ENCODE data around the gene CDS1. TPM values are rescaled to one million over a fixed set of nuclear protein-coding genes. Genes with fewer than 3 reads are reported as not detected.
"Not testable (repeated sequence)": the region's sequence is repeated elsewhere in the genome, so short reads cannot be mapped to it uniquely, and the experiment has no call there.

The CDS1 gene
- total and polyA plus RNA-seq, 2 experiments from 2014 or later: 11.0 to 21.3 TPM

DNA sequence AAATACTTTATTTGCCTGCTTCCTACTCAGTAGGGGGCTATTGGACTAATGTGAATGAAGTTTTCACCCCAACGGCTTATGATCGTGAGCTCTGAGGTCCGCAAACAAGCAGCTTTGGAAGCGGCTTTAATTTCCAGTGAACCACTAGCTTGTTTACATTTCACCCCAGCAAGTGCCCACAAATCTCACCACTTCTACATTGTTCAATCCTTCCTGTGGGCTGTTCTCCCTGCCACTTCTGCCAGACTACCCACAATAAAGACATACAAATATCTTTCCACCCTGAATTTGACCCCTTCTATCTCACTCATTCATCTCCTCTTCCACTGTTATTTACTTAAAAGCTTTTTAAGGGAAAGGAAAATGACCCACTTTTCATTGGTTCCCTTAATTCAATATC lies 98.0 kb downstream of the CDS1 start:
- Histone ChIP-seq H3K4me1 (ENCODE audit: insufficient read depth) (peaks cover 4% of the 10 kb centered on the region), H3K4me2 (no peak overlapping the region), H4K20me1 (ENCODE audit: insufficient read depth, poor library complexity, severe bottlenecking) (no peaks in the 10 kb centered on the region), H3K9me3 (ENCODE audit: low read depth) (no peaks in the 10 kb centered on the region), H3K4me3 (no peak overlapping the region), H3K36me3 (replicated peaks; ENCODE audit: insufficient read depth, low read depth) (no peaks in the 10 kb centered on the region), H3K27ac (peak overlapping the region; percentile 76), H3K9me2 (replicated peaks; ENCODE audit: insufficient read depth) (no peaks in the 10 kb centered on the region), H2AFZ (no peak overlapping the region), H3K27me3 (no peaks in the 10 kb centered on the region), H3K79me2 (no peaks in the 10 kb centered on the region)
- TF ChIP-seq CTCF (IDR thresholded peaks at IDR 0.05; ENCODE audit: poor library complexity) (no peak), EZH2 (IDR thresholded peaks at IDR 0.05; ENCODE audit: borderline replicate concordance) (no peak), EZH2phosphoT487 (IDR thresholded peaks at IDR 0.05; ENCODE audit: low read depth, severe bottlenecking, unreplicated experiment) (no peak)
- DNase-seq (ENCODE audit: low spot score): no peak
- WGBS (ENCODE audit: low lambda C conversion rate, missing lambda C conversion rate): 89% methylated on average over 4 of the region's 4 CpGs

DNA sequence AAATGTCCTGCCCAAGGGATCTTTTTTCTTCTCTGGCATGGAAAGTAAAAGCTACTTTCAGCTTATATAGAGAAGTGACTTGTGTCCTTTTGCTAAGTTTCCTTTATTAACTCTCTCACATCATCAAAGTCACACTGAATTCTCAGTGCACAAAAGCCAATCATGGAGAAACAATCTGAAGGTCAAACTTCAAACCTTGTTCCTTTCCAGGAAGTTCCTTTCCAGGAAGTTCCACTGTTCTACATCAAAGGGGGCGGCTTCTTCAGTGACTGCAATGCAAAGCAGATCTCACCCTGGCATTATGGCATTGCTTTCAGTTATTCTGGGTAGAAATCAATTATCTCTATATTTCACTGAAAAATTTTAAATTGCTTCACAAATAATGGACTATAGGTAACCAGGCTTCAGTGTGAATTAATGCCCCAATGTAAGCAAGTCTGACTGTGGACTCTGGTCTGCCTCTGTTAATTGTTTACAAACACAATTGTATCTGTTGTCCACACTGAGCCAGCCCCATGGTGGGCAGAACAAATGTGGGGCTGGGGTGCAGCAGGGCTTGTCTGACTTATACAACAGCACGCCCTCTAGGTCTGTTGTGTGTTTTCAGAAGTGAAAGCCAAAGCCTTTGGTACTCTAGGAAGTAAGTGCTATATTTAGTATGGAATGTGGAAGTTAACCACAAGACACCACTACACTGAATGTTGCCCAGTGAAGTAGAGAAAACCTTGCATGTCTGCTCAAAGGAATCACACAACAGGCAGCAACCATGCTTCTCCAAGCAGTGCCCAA lies 98.8 kb downstream of the CDS1 start:
- peak; percentile 32 for DNase-seq (ENCODE audit: low spot score)
- H3K4me1 ChIP-seq (ENCODE audit: insufficient read depth): peaks cover 4% of the 10 kb centered on the region
- H3K27me3 ChIP-seq: no peaks in the 10 kb centered on the region
- 76% methylated on average over 2 of the region's 2 CpGs for WGBS (ENCODE audit: low lambda C conversion rate, missing lambda C conversion rate)
- peak overlapping the region; percentile 36 for H3K4me2 ChIP-seq
- peak overlapping the region; percentile 76 for H3K27ac ChIP-seq
- no peaks in the 10 kb centered on the region for H3K9me2 ChIP-seq (replicated peaks; ENCODE audit: insufficient read depth)
- no peaks in the 10 kb centered on the region for H3K9me3 ChIP-seq (ENCODE audit: low read depth)
- no peaks in the 10 kb centered on the region for H4K20me1 ChIP-seq (ENCODE audit: insufficient read depth, poor library complexity, severe bottlenecking)
- H3K79me2 ChIP-seq: no peaks in the 10 kb centered on the region
- no peaks in the 10 kb centered on the region for H3K36me3 ChIP-seq (replicated peaks; ENCODE audit: insufficient read depth, low read depth)
- TF ChIP-seq CTCF (IDR thresholded peaks at IDR 0.05; ENCODE audit: poor library complexity) (peak; percentile 18), EZH2phosphoT487 (IDR thresholded peaks at IDR 0.05; ENCODE audit: low read depth, severe bottlenecking, unreplicated experiment) (no peak), EZH2 (IDR thresholded peaks at IDR 0.05; ENCODE audit: borderline replicate concordance) (no peak)
- H2AFZ ChIP-seq: no peak overlapping the region
- H3K4me3 ChIP-seq: no peak overlapping the region

DNA sequence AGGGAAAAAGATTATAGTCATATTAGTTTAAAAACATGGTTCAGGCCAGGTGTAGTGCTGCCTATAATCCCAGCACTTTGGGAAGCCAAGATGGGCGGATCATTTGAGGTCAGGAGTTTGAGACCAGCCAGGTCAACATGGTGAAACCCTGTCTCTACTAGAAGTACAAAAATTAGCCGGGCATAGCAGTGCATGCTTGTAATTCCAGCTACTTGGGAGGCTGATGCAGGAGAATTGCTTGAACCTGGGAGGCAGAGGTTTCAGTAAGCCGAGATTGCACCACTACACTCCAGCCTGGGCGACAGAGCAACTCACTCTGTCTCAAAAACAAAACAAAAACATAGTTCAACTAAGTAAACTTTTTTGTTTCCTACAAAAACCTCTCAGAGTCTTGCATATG lies 99.7 kb downstream of the CDS1 start:
- H2AFZ ChIP-seq; H3K27me3 ChIP-seq; H3K9me3 ChIP-seq (ENCODE audit: low read depth); H4K20me1 ChIP-seq (ENCODE audit: insufficient read depth, poor library complexity, severe bottlenecking); H3K9me2 ChIP-seq (replicated peaks; ENCODE audit: insufficient read depth); H3K4me2 ChIP-seq; DNase-seq (ENCODE audit: low spot score); H3K36me3 ChIP-seq (replicated peaks; ENCODE audit: insufficient read depth, low read depth); H3K4me3 ChIP-seq; H3K79me2 ChIP-seq; H3K4me1 ChIP-seq (ENCODE audit: insufficient read depth): not testable (repeated sequence)
- peak overlapping the region; percentile 76 for H3K27ac ChIP-seq
- WGBS (ENCODE audit: low lambda C conversion rate, missing lambda C conversion rate): 90% methylated on average over 4 of the region's 4 CpGs

DNA sequence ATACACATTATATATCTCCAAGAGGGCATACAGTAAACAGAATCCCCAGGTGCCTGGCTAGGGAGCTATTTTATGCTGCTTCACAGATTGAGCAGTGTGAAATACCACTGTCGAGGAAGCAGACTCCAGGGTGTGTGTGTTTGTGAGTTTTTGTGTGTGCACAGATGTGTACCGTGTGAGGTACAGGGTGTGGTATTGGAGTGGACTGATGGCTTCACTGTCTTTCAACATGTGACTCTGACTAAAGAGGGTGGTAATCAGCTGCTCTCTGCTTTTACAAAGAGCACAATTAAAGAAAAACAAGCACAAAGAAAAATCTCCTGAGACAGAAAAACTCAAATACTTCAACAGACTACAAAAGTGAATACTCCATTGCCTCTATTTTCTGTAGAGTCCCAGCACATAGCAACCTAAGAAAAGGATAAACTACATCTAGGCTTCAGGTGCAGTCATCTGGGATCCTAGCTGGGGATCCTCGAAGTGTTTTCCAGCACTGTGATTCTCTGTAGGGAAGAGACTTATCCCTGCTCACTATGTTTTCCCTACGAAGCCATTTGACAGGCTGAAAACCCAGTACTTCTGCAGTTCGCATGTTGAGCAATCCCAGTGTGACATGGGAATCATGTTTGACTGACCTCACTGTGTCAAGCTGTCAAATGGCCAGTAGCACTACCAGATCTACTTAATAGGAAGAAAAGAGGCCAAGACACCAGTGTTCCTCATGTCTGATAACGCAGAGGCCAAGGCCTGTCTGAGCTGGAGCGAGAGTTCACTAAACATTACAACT lies 100.3 kb downstream of the CDS1 start:
- no peaks in the 10 kb centered on the region for H4K20me1 ChIP-seq (ENCODE audit: insufficient read depth, poor library complexity, severe bottlenecking)
- no peaks in the 10 kb centered on the region for H3K36me3 ChIP-seq (replicated peaks; ENCODE audit: insufficient read depth, low read depth)
- H3K27me3 ChIP-seq: no peaks in the 10 kb centered on the region
- no peaks in the 10 kb centered on the region for H3K9me2 ChIP-seq (replicated peaks; ENCODE audit: insufficient read depth)
- H2AFZ ChIP-seq: no peak overlapping the region
- H3K9me3 ChIP-seq (ENCODE audit: low read depth): no peaks in the 10 kb centered on the region
- no peak for TF ChIP-seq CTCF (IDR thresholded peaks at IDR 0.05; ENCODE audit: poor library complexity)
- TF ChIP-seq EZH2 (IDR thresholded peaks at IDR 0.05; ENCODE audit: borderline replicate concordance): no peak
- TF ChIP-seq EZH2phosphoT487 (IDR thresholded peaks at IDR 0.05; ENCODE audit: low read depth, severe bottlenecking, unreplicated experiment): no peak
- H3K79me2 ChIP-seq: no peaks in the 10 kb centered on the region
- 85% methylated on average over 7 of the region's 7 CpGs for WGBS (ENCODE audit: low lambda C conversion rate, missing lambda C conversion rate)
- DNase-seq (ENCODE audit: low spot score): no peak
- peak overlapping the region; percentile 76 for H3K27ac ChIP-seq
- H3K4me2 ChIP-seq: no peak overlapping the region
- no peak overlapping the region for H3K4me3 ChIP-seq
- peaks cover 4% of the 10 kb centered on the region for H3K4me1 ChIP-seq (ENCODE audit: insufficient read depth)
